Glomerular visceral epithelial cell (primary cell): ENCODE results near the gene MORN4.

Experiments
- DNase-seq: peaks from one replicate; pipeline ENCODE4 v3.0.0-alpha.2; 2016; ENCODE audit errors: extremely low spot score

MORN4 gene

GRCh38 chr10:97573672-97574071, 59.6 kb downstream of the MORN4 start:
- no peak for DNase-seq

- peak; percentile 79 for DNase-seq
Measured at GRCh38 chr10:97573021-97573420, 60.3 kb downstream of the MORN4 start.

- peak; percentile 79 for DNase-seq
Measured at GRCh38 chr10:97572214-97572989, 60.9 kb downstream of the MORN4 start, which contains the start of gene ANKRD2. Gene ANKRD2, plus strand, starts transcription at chr10:97572779. Its CDS starts 10 bp downstream, at chr10:97572789.

- DNase-seq = no peak
Measured at GRCh38 chr10:97571622-97572021, 61.7 kb downstream of the MORN4 start.

GRCh38 chr10:97570789-97571471, 62.4 kb downstream of the MORN4 start:
- no peak for DNase-seq

- DNase-seq = no peak
Measured at GRCh38 chr10:97570146-97570788, 63.0 kb downstream of the MORN4 start.

- no peak for DNase-seq
Measured at GRCh38 chr10:97567891-97568290, 65.4 kb downstream of the MORN4 start.

GRCh38 chr10:97566336-97566996, 66.8 kb downstream of the MORN4 start:
- no peak for DNase-seq

- no peak for DNase-seq
Measured at GRCh38 chr10:97564776-97565175, 68.5 kb downstream of the MORN4 start.
